Activated naive CD4-positive, alpha-beta T cell treated with anti-CD3 and anti-CD28 coated beads for 36 hours (primary cell): Measurements from ENCODE around the gene CDYL2. TPM values are rescaled to one million over a fixed set of nuclear protein-coding genes. Genes with fewer than 3 reads are reported as not detected.
"Not testable (repeated sequence)": the region's sequence is repeated elsewhere in the genome, so short reads cannot be mapped to it uniquely, and the experiment has no call there.

Experiments
- CTCF ChIA-PET: fragments of 350-600 bp; sonication (Branson Sonifier 250); formaldehyde crosslinking; loops from one replicate; lab custom pipeline; 2021; ENCODE audit warnings: antibody characterized with exemption; lab: Charles Lee
- DNase-seq: peaks from one replicate; pipeline ENCODE4 v3.0.0-alpha.2; 2020
- H3K27ac Mint-ChIP-seq: one replicate; pipeline ENCODE4 v1.8.0; 2021; ENCODE audit warnings: mild to moderate bottlenecking, mixed read lengths
- H3K27me3 Mint-ChIP-seq: one replicate; pipeline ENCODE4 v1.8.0; 2021; ENCODE audit warnings: low read depth, mixed read lengths
- H3K36me3 Mint-ChIP-seq: one replicate; pipeline ENCODE4 v1.8.0; 2021; ENCODE audit warnings: low read depth, mixed read lengths
- H3K4me1 Mint-ChIP-seq: one replicate; pipeline ENCODE4 v1.8.0; 2021; ENCODE audit warnings: low read depth, mixed read lengths
- H3K4me3 Mint-ChIP-seq: one replicate; pipeline ENCODE4 v1.8.0; 2021; ENCODE audit warnings: mild to moderate bottlenecking, moderate library complexity, mixed read lengths
- H3K9me3 Mint-ChIP-seq: one replicate; pipeline ENCODE4 v1.8.0; 2021; ENCODE audit warnings: mixed read lengths
- intact Hi-C: fragments of 100-400 bp; cut with micrococcal nuclease; formaldehyde crosslinking; loops from one replicate; pipeline ENCODE4 v1.15.1; 2023
- total RNA-seq, 2 experiments: library from RNA; stranded (reverse); gene quantifications; one replicate each; pipeline ENCODE4 v1.2.3, GENCODE V29; 2021

Gene CDYL2
- total RNA-seq, 2 experiments from 2014 or later, result 10.1 to 12.7 TPM

GRCh38 chr16:80659865-80660264, 144.5 kb downstream of the CDYL2 start:
- Mint-ChIP-seq H3K9me3 (peaks cover 9% of the 10 kb centered on the region), H3K4me3 (no peak overlapping the region), H3K36me3 (peaks cover 2% of the 10 kb centered on the region), H3K27me3 (no peaks in the 10 kb centered on the region), H3K27ac (no peak overlapping the region), H3K4me1 (peaks cover 20% of the 10 kb centered on the region)
- CTCF ChIA-PET, result no interaction called here
- intact Hi-C loops, result loop anchor here (5.0 to 10.0 kb wide), 2 partner anchors 118 to 345 kb away; partner anchors contain the start of genes CENPN, CMC2 and DYNLRB2
- DNase-seq, result no peak

DNA sequence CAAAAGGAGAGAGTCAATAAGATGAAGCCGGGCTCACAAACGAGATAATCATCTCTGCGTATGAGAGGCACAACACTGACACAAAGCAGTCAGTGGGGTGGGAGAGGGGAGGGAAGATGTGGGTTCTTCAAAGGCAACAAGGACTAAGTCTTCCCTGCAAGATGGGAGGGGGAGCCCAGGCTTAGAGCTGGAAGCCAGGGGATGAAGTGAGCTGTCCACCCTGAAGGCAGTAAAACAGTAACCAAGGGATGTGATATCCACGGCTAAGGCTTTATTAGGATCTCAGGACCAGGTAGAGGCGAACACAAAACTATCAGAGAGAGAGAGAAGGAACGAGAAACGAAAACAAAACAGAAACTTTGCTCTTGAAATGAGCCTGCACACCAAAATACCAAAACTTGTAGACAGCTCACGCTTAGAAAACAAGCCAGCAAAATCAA, 147.7 kb downstream of the CDYL2 start:
- H3K27me3 Mint-ChIP-seq, result no peaks in the 10 kb centered on the region
- intact Hi-C loops, result loop anchor here (1.0 to 10.0 kb wide), 4 partner anchors 76 to 348 kb away; partner anchors contain the start of genes CENPN, CMC2 and DYNLRB2
- H3K4me1 Mint-ChIP-seq, result peaks cover 20% of the 10 kb centered on the region
- H3K27ac Mint-ChIP-seq, result peak overlapping the region; percentile 68
- peak; percentile 49 for DNase-seq
- peaks cover 9% of the 10 kb centered on the region for H3K9me3 Mint-ChIP-seq
- peak overlapping the region; percentile 73 for H3K4me3 Mint-ChIP-seq
- H3K36me3 Mint-ChIP-seq, result peaks cover 2% of the 10 kb centered on the region
- CTCF ChIA-PET, result no interaction called here

- no peaks in the 10 kb centered on the region for H3K27me3 Mint-ChIP-seq
- no peak for DNase-seq
- CTCF ChIA-PET, result no interaction called here
- intact Hi-C loops, result loop anchor here (2.0 to 10.0 kb wide), 3 partner anchors 114 to 349 kb away; partner anchors contain the start of genes CENPN, CMC2 and DYNLRB2
- H3K36me3 Mint-ChIP-seq, result peaks cover 2% of the 10 kb centered on the region
- H3K27ac Mint-ChIP-seq, result no peak overlapping the region
- H3K9me3 Mint-ChIP-seq, result peaks cover 9% of the 10 kb centered on the region
- H3K4me1 Mint-ChIP-seq, result peaks cover 20% of the 10 kb centered on the region
- peak overlapping the region; percentile 73 for H3K4me3 Mint-ChIP-seq
Observed at GRCh38 chr16:80656161-80656560, 148.2 kb downstream of the CDYL2 start.

GRCh38 chr16:80655751-80656150, 148.6 kb downstream of the CDYL2 start:
- intact Hi-C loops, result loop anchor here (2.0 to 10.0 kb wide), 3 partner anchors 113 to 349 kb away; partner anchors contain the start of genes CENPN, CMC2 and DYNLRB2
- Mint-ChIP-seq H3K27ac (no peak overlapping the region), H3K36me3 (peaks cover 2% of the 10 kb centered on the region), H3K4me3 (no peak overlapping the region), H3K4me1 (peaks cover 21% of the 10 kb centered on the region), H3K9me3 (peaks cover 9% of the 10 kb centered on the region), H3K27me3 (no peaks in the 10 kb centered on the region)
- no peak for DNase-seq
- CTCF ChIA-PET, result no interaction called here

GRCh38 chr16:80654094-80654862, 150.1 kb downstream of the CDYL2 start:
- H3K36me3 Mint-ChIP-seq, result no peaks in the 10 kb centered on the region
- H3K27ac Mint-ChIP-seq, result no peak overlapping the region
- CTCF ChIA-PET, result interaction anchor here (0.6 to 0.7 kb wide), 2 partner anchors 45 to 74 kb away, joined by 3 to 4 read pairs; no protein-coding TSS in a partner anchor
- no peaks in the 10 kb centered on the region for H3K27me3 Mint-ChIP-seq
- H3K4me1 Mint-ChIP-seq, result peaks cover 33% of the 10 kb centered on the region
- intact Hi-C loops, result loop anchor here (10.0 kb wide), 1 partner anchor 351 kb away; the partner anchor contains the start of genes CENPN and CMC2
- no peak overlapping the region for H3K4me3 Mint-ChIP-seq
- H3K9me3 Mint-ChIP-seq, result peaks cover 4% of the 10 kb centered on the region
- no peak for DNase-seq

DNA sequence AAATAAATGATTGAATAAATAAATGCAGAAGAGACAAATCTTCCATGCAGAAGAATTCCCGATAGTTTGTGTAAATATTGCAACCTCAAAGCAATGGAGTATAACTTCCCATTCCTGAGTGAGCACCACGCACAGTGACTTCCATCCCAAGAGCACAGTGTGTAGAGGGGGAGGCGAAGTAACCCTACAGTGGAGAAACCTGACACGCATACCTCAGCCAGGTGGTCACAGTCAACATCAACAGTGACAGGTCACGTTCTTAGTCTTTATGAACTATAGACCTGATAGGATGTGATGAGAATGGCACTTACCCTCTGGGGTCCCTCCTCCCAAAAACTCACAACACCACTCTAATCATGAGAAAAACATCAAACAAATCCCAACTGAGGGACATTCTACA, 152.0 kb downstream of the CDYL2 start:
- Mint-ChIP-seq H3K27ac (no peak overlapping the region), H3K36me3 (no peaks in the 10 kb centered on the region), H3K4me1 (peaks cover 31% of the 10 kb centered on the region), H3K27me3 (no peaks in the 10 kb centered on the region), H3K4me3 (no peak overlapping the region), H3K9me3 (peaks cover 3% of the 10 kb centered on the region)
- intact Hi-C loops, result loop anchor here (10.0 kb wide), 1 partner anchor 352 kb away; the partner anchor contains the start of genes CENPN and CMC2
- DNase-seq, result no peak
- CTCF ChIA-PET, result no interaction called here

- H3K27ac Mint-ChIP-seq, CTCF ChIA-PET, H3K36me3 Mint-ChIP-seq, H3K4me3 Mint-ChIP-seq, H3K9me3 Mint-ChIP-seq, DNase-seq, H3K27me3 Mint-ChIP-seq: not testable (repeated sequence)
- H3K4me1 Mint-ChIP-seq, result peaks cover 14% of the 10 kb centered on the region
- intact Hi-C loops, result loop anchor here (10.0 kb wide), 1 partner anchor 355 kb away; the partner anchor contains the start of genes CENPN and CMC2
Observed at GRCh38 chr16:80650281-80650680, 154.1 kb downstream of the CDYL2 start.

DNA sequence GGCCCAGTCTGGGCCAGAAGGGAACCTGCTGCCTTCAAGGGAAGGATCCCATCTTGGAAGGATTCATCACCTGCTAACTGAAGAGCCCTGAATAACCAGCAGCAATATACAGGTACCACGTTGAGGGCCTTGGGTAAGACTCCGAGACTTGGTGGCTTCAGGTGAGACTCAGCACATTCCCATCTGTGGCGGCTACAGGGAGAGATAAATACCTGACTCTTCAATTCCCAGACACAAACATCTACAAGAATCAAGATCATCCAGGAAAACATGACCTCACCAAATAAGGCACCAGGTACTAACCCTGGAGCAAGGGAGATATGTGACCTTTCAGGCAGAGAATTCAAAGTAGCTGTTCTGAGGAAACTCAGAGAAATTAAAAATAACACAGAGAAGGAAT, 164.1 kb downstream of the CDYL2 start:
- Mint-ChIP-seq H3K9me3 (peaks cover 15% of the 10 kb centered on the region), H3K4me3 (no peak overlapping the region), H3K36me3 (peaks cover 3% of the 10 kb centered on the region), H3K27ac (no peak overlapping the region), H3K27me3 (no peaks in the 10 kb centered on the region), H3K4me1 (no peaks in the 10 kb centered on the region)
- CTCF ChIA-PET, result interaction anchor here (1.3 kb wide), 1 partner anchor 114 kb away, joined by 3 read pairs; no protein-coding TSS in a partner anchor
- intact Hi-C loops, result no loop called here
- DNase-seq, result no peak

GRCh38 chr16:80639636-80640035, 164.8 kb downstream of the CDYL2 start:
- DNase-seq, result no peak
- CTCF ChIA-PET, result no interaction called here
- Mint-ChIP-seq H3K9me3 (peaks cover 18% of the 10 kb centered on the region), H3K27ac (no peak overlapping the region), H3K27me3 (no peaks in the 10 kb centered on the region), H3K36me3 (peaks cover 3% of the 10 kb centered on the region), H3K4me3 (no peak overlapping the region), H3K4me1 (no peaks in the 10 kb centered on the region)
- intact Hi-C loops, result no loop called here

GRCh38 chr16:80637621-80638020, 166.8 kb downstream of the CDYL2 start:
- no peaks in the 10 kb centered on the region for H3K4me1 Mint-ChIP-seq
- H3K36me3 Mint-ChIP-seq, result peaks cover 1% of the 10 kb centered on the region
- no peak for DNase-seq
- H3K4me3 Mint-ChIP-seq, result no peak overlapping the region
- CTCF ChIA-PET, result no interaction called here
- H3K27ac Mint-ChIP-seq, result no peak overlapping the region
- H3K9me3 Mint-ChIP-seq, result peaks cover 9% of the 10 kb centered on the region
- no peaks in the 10 kb centered on the region for H3K27me3 Mint-ChIP-seq
- intact Hi-C loops, result no loop called here

- no peak overlapping the region for H3K4me3 Mint-ChIP-seq
- H3K36me3 Mint-ChIP-seq, result peaks cover 5% of the 10 kb centered on the region
- H3K27ac Mint-ChIP-seq, result no peak overlapping the region
Observed at GRCh38 chr16:80631581-80631980, 172.8 kb downstream of the CDYL2 start.

DNA sequence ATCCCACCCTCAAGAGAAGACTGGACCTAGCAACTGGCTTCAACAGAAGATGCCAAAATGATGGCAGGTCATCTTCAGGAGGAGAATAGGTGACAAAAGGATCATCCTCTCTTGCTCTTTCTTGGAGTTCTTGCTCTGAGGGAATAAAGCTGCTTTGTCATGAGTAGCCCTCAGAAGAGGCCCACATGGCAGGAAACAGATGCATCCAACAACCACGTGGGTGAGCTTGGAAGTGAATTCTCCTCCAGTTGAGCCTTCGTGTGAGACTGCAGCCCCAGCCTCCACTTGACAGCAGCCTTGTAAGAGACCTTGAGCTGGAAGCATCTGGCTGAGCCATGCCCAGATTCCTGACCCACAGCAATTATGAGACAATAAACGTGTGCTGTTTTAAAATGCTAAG, 176.1 kb downstream of the CDYL2 start:
- Mint-ChIP-seq H3K4me1 (no peaks in the 10 kb centered on the region), H3K27ac (no peak overlapping the region), H3K4me3 (no peak overlapping the region), H3K27me3 (no peaks in the 10 kb centered on the region), H3K9me3 (peaks cover 6% of the 10 kb centered on the region), H3K36me3 (peaks cover 9% of the 10 kb centered on the region)
- CTCF ChIA-PET, result interaction anchor here (0.7 kb wide), 1 partner anchor 458 kb away, joined by 3 read pairs; no protein-coding TSS in a partner anchor
- no peak for DNase-seq
- intact Hi-C loops, result no loop called here

More at GRCh38 chr16:80631581-80631980, 172.8 kb downstream of the CDYL2 start:
- no peak for DNase-seq
- no peaks in the 10 kb centered on the region for H3K27me3 Mint-ChIP-seq
- no peaks in the 10 kb centered on the region for H3K4me1 Mint-ChIP-seq
- intact Hi-C loops, result no loop called here
- CTCF ChIA-PET, result no interaction called here
- peaks cover 6% of the 10 kb centered on the region for H3K9me3 Mint-ChIP-seq
